Endothelial cell of umbilical vein (primary cell): ENCODE data around the gene CNOT6L.

Experiments used
- CTCF ChIP-seq, 2 donors: IDR thresholded peaks; 1 replicate in 1 of 2; 2 replicates in 1 of 2; pipeline ENCODE4 v1.5.1; 2011; ENCODE audit warnings: low read length in 2 of 2, mild to moderate bottlenecking in 2 of 2, moderate library complexity in 2 of 2, control low read depth in 1 of 2, inconsistent platforms in 1 of 2, low read depth in 1 of 2; ENCODE audit not compliant: insufficient read depth in 1 of 2; ENCODE audit errors: extremely low read depth in 1 of 2
- EZH2 ChIP-seq: IDR thresholded peaks from 2 replicates; pipeline ENCODE4 v1.6.1; 2012; ENCODE audit warnings: borderline replicate concordance, low read depth, mild to moderate bottlenecking, moderate library complexity, low read length, inconsistent platforms; ENCODE audit not compliant: severe bottlenecking
- MAX ChIP-seq: IDR thresholded peaks from 2 replicates; pipeline ENCODE4 v1.6.1; 2011; ENCODE audit not compliant: insufficient read depth, insufficient read length
- MYC ChIP-seq: IDR thresholded peaks from one replicate; pipeline ENCODE4 v1.6.1; 2011; ENCODE audit warnings: mild to moderate bottlenecking, low read depth, low read length
- POLR2AphosphoS5 ChIP-seq: IDR thresholded peaks from 2 replicates; pipeline ENCODE4 v1.6.1; 2012; ENCODE audit warnings: low read depth, mild to moderate bottlenecking, control low read depth, low read length, moderate library complexity; ENCODE audit not compliant: insufficient read depth

- TF ChIP-seq CTCF (IDR thresholded peaks at IDR 0.05; ENCODE audit: extremely low read depth in 1 of 2, insufficient read depth in 1 of 2, low read depth in 1 of 2, low read length in 2 of 2) (no peak), MAX (no peak), EZH2 (no peak), POLR2AphosphoS5 (no peak), MYC (no peak)
These were observed 30.3 kb upstream of the CNOT6L start for GRCh38 chr4:77849278-77849965.
